Measurements from ENCODE around the gene HOXB9. TPM values are rescaled to one million over a fixed set of nuclear protein-coding genes. Genes with fewer than 3 reads are reported as not detected.

The HOXB9 gene
- total and polyA plus RNA-seq, 12 donors = 0.11 to 2.7 (median 0.68) TPM; not detected in 2

DNA sequence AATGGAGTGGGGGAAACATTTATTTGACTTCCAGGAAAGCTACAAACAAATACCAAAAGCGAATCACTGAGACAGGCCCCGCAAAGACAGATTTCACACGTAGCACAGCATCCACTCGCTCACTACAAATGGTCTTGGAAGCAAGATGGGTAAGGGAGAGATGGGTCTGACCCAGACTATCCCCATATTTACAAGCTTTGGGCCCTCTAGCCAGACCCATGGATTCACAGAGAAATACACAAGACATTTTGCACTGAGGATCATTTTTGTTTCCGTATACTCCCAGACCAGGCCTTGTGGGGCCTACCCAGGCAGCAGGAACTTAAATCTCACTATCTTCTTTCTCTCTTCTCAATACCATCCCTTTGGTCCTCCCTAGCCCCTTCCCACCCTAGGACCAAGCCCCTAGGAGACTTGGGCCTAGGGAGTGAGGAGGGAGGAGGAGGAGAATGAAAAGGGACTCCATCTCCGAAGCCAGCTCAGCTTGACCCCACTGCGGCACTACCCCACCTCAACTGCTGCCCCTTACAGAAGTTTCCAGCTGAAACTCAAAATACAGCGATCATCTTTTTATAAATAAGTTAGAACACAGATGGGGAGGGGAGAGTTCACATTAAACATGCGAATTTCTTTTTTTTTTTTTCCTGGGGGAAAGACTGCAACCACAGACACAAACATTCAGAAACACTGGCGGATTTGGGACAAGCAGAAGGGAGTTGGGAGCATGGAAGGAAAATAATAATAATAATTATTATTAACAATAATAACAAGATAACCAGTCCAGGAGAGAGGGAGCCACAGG, 34.7 kb downstream of the HOXB9 start:
- intact Hi-C loops (cut with DNase I) = loop anchor here in 1 of 2 donors (10.0 kb wide), 1 partner anchor 247 kb away; no protein-coding TSS in a partner anchor
- DNase-seq = no peak
- peak overlapping the region in 1 of 4 donors; percentile 54 for H3K4me3 ChIP-seq
- peaks cover 0 to 35% of the 10 kb centered on the region in 2 donors for H3K4me1 ChIP-seq (replicated peaks in 1 of 2)
- no peaks in the 10 kb centered on the region for H3K9me3 ChIP-seq (replicated peaks in 1 of 3)
- no peaks in the 10 kb centered on the region for H3K27me3 ChIP-seq
- peak overlapping the region in 1 of 5 donors; percentile 79 for H3K27ac ChIP-seq
- no peak for TF ChIP-seq POLR2A (IDR thresholded peaks at IDR 0.05)
- TF ChIP-seq, protein P1, sequence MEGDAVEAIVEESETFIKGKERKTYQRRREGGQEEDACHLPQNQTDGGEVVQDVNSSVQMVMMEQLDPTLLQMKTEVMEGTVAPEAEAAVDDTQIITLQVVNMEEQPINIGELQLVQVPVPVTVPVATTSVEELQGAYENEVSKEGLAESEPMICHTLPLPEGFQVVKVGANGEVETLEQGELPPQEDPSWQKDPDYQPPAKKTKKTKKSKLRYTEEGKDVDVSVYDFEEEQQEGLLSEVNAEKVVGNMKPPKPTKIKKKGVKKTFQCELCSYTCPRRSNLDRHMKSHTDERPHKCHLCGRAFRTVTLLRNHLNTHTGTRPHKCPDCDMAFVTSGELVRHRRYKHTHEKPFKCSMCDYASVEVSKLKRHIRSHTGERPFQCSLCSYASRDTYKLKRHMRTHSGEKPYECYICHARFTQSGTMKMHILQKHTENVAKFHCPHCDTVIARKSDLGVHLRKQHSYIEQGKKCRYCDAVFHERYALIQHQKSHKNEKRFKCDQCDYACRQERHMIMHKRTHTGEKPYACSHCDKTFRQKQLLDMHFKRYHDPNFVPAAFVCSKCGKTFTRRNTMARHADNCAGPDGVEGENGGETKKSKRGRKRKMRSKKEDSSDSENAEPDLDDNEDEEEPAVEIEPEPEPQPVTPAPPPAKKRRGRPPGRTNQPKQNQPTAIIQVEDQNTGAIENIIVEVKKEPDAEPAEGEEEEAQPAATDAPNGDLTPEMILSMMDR (IDR thresholded peaks at IDR 0.05) = no peak
- peaks cover 0 to 13% of the 10 kb centered on the region in 2 donors for H3K36me3 ChIP-seq (replicated peaks in 1 of 2)
- WGBS, 4 donors = 78 to 93% (median 84%) methylated on average over 10 of the region's 10 CpGs

GRCh38 chr17:48590607-48591161, 35.5 kb downstream of the HOXB9 start:
- intact Hi-C loops (cut with DNase I) = loop anchor here in 1 of 2 donors (10.0 kb wide), 1 partner anchor 246 kb away; no protein-coding TSS in a partner anchor
- no peak for TF ChIP-seq POLR2A (IDR thresholded peaks at IDR 0.05)
- TF ChIP-seq, protein P1 (IDR thresholded peaks at IDR 0.05) = no peak
- Histone ChIP-seq H3K9me3 (replicated peaks in 1 of 3) (no peaks in the 10 kb centered on the region), H3K27ac (peak overlapping the region in 2 of 5 donors; percentile 37 to 52), H3K4me3 (no peak overlapping the region), H3K27me3 (no peaks in the 10 kb centered on the region), H3K4me1 (replicated peaks in 1 of 2) (peaks cover 0 to 40% of the 10 kb centered on the region in 2 donors), H3K36me3 (replicated peaks in 1 of 2) (peaks cover 0 to 7% of the 10 kb centered on the region in 2 donors)
- DNase-seq = no peak

- peaks cover 0 to under 1% of the 10 kb centered on the region in 2 donors for H3K36me3 ChIP-seq (replicated peaks in 1 of 2)
- DNase-seq = no peak
- no peak within 1 kb of the TSS for H3K4me3 ChIP-seq
- WGBS, 4 donors = 70 to 79% (median 77%) methylated on average over 18 to 23 of the region's 23 CpGs
- peak within 1 kb of the TSS in 2 of 5 donors; percentile 37 to 52 for H3K27ac ChIP-seq
- intact Hi-C loops (cut with DNase I) = loop anchor here in 1 of 2 donors (10.0 kb wide), 1 partner anchor 245 kb away; no protein-coding TSS in a partner anchor
- H3K9me3 ChIP-seq (replicated peaks in 1 of 3) = no peaks in the 10 kb centered on the region
- H3K4me1 ChIP-seq (replicated peaks in 1 of 2) = peaks cover 0 to 42% of the 10 kb centered on the region in 2 donors
- H3K27me3 ChIP-seq = no peaks in the 10 kb centered on the region
- no peak for TF ChIP-seq POLR2A (IDR thresholded peaks at IDR 0.05)
- TF ChIP-seq, protein P1 (IDR thresholded peaks at IDR 0.05) = no peak
Measured at GRCh38 chr17:48589831-48590606, 36.1 kb downstream of the HOXB9 start, which contains the start of gene HOXB3. Gene HOXB3 (minus strand): TSS chr17:48590241. CDS start chr17:48552474, 37,767 bp downstream.
